ENCODE measurements around the gene ATF7.

DNA sequence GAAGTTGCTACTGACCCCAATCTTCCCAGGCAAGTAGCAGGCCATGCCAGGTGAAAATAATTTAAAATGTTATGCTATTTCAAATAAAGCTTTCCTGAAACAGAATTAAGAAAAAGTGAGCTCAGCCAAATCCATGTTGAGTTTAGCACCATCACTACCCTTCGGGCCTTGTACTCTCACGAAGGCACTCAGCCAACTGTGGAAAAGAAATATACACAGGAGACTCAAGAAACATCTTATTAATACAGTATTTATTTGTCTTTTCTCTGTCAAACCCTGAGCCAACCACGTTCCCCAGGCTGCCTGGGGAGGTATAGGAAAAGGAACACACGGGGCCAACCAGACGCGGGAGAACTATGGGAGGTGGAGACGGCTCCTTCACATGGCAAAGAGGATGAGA, 38.8 kb upstream of the ATF7 start:
- TF ChIP-seq MAX (IDR thresholded peaks at IDR 0.05; ENCODE audit: low read depth) (no peak), POLR2AphosphoS5 (IDR thresholded peaks at IDR 0.05; ENCODE audit: low read depth, low read length) (no peak), TCF12 (IDR thresholded peaks at IDR 0.05) (no peak), EZH2phosphoT487 (IDR thresholded peaks at IDR 0.05; ENCODE audit: borderline replicate concordance, low read depth) (no peak), GABPA (IDR thresholded peaks at IDR 0.05; ENCODE audit: low read depth) (no peak), SMC3 (IDR thresholded peaks at IDR 0.05; ENCODE audit: low read depth, low read length) (no peak), JUND (IDR thresholded peaks at IDR 0.05) (no peak), CHD2 (IDR thresholded peaks at IDR 0.05; ENCODE audit: low read length, partially characterized antibody) (no peak)
- TF ChIP-seq, protein P1, sequence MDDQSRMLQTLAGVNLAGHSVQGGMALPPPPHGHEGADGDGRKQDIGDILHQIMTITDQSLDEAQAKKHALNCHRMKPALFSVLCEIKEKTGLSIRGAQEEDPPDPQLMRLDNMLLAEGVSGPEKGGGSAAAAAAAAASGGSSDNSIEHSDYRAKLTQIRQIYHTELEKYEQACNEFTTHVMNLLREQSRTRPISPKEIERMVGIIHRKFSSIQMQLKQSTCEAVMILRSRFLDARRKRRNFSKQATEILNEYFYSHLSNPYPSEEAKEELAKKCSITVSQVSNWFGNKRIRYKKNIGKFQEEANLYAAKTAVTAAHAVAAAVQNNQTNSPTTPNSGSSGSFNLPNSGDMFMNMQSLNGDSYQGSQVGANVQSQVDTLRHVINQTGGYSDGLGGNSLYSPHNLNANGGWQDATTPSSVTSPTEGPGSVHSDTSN (IDR thresholded peaks at IDR 0.05), result no peak
- TF ChIP-seq, protein P2, sequence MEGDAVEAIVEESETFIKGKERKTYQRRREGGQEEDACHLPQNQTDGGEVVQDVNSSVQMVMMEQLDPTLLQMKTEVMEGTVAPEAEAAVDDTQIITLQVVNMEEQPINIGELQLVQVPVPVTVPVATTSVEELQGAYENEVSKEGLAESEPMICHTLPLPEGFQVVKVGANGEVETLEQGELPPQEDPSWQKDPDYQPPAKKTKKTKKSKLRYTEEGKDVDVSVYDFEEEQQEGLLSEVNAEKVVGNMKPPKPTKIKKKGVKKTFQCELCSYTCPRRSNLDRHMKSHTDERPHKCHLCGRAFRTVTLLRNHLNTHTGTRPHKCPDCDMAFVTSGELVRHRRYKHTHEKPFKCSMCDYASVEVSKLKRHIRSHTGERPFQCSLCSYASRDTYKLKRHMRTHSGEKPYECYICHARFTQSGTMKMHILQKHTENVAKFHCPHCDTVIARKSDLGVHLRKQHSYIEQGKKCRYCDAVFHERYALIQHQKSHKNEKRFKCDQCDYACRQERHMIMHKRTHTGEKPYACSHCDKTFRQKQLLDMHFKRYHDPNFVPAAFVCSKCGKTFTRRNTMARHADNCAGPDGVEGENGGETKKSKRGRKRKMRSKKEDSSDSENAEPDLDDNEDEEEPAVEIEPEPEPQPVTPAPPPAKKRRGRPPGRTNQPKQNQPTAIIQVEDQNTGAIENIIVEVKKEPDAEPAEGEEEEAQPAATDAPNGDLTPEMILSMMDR (IDR thresholded peaks at IDR 0.05), result no peak
- TF ChIP-seq, protein P3, sequence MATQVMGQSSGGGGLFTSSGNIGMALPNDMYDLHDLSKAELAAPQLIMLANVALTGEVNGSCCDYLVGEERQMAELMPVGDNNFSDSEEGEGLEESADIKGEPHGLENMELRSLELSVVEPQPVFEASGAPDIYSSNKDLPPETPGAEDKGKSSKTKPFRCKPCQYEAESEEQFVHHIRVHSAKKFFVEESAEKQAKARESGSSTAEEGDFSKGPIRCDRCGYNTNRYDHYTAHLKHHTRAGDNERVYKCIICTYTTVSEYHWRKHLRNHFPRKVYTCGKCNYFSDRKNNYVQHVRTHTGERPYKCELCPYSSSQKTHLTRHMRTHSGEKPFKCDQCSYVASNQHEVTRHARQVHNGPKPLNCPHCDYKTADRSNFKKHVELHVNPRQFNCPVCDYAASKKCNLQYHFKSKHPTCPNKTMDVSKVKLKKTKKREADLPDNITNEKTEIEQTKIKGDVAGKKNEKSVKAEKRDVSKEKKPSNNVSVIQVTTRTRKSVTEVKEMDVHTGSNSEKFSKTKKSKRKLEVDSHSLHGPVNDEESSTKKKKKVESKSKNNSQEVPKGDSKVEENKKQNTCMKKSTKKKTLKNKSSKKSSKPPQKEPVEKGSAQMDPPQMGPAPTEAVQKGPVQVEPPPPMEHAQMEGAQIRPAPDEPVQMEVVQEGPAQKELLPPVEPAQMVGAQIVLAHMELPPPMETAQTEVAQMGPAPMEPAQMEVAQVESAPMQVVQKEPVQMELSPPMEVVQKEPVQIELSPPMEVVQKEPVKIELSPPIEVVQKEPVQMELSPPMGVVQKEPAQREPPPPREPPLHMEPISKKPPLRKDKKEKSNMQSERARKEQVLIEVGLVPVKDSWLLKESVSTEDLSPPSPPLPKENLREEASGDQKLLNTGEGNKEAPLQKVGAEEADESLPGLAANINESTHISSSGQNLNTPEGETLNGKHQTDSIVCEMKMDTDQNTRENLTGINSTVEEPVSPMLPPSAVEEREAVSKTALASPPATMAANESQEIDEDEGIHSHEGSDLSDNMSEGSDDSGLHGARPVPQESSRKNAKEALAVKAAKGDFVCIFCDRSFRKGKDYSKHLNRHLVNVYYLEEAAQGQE (IDR thresholded peaks at IDR 0.05; ENCODE audit: low read depth, low read length), result no peak

All from SK-N-SH (cell line).